HG03175 (cell line): ENCODE results near the gene TTC7B.

ENCODE experiments used
- ATAC-seq: cut with Tn5 transposase; IDR thresholded peaks from one replicate; pipeline ENCODE4 v1.9.1; 2021; ENCODE audit warnings: mild to moderate bottlenecking, moderate library complexity; ENCODE audit not compliant: unreplicated experiment

The TTC7B gene

DNA sequence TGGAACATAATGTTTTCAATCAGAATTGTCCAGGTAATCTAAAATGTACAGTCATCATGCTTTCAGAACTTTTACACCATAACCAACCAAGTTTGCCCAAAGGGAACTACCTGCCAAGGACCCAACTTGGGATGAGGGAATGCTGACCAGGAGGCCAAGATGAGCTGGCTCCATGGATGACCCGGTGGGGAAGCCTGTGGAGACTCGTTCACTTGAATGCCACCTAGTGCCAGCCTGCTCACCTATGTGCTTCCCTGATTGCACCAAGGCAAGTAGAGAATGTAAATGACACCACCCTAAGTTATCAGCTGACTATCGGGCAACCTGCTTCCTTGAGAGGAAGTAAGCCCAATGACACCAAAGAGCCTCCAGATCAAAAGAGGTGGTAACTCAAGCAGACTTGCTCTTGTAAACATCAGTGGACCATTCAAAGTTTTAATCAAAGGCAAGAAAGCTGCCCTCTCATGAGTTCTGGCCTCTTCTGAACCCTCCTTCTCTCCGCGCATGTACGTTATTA lies 137.3 kb downstream of the TTC7B start:
- ATAC-seq: no peak

DNA sequence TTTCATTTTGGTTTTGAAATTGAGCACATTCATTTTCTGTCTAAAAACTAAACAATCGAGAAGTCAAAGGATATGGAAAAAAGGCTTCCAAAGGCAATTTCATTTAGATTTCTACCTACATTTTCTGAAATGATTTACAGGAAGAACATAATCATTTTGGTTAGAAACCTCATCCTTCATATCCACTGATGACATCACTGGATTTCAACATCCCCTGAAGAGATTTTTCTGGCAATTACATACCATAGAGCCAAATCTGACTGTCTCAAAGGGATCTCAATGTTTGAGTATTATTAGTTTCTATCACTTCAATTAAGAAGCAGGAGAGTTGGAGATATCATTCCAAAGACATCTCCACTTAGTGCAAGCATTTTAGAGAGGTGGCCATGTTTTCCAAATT lies 137.8 kb downstream of the TTC7B start:
- ATAC-seq: no peak

DNA sequence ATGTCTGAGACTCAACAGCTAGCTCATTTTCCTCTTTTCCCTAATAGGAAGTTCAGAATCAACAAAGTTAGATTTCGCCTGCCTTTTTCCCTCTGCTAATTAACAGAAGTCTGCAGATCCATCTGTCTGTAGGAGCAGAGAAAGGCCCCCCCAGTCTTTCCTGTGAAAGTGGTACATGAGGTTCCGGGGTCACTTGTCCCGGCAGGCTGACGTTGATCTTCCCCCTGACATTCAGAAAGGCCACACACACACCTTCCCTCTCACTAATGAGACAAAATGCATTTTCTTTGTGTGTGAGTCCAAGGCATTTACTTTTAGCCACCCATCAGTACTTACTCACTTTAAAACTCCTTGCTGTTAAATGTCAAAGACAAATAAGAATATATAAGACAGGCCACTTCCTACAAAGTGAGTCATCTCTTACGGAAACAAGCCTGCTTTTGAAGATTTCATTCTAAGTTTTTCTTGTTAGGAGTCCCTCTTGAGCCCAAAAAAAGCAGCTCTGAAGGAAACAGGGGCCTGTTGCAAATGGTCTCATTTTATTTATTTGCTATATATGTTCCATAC lies 138.7 kb downstream of the TTC7B start:
- ATAC-seq: no peak

DNA sequence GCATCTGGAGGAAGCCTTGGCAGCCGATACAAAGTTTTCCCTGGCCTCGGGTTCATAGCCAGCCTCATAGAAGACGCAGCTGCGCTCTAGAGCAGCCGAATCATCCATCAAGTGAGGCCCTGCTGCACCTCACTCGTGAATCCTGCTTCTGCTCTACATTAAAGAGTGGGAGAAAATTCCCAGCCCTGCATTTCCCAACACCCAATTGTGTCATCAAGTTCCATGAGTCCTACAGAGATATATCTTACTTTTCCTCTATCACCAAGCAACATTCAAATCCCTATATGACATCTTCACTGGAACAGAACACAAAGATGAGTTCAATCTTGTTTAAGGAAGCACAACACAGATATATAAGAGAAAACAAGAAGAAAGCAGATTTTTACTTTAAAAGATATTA lies 139.3 kb downstream of the TTC7B start:
- ATAC-seq: no peak

DNA sequence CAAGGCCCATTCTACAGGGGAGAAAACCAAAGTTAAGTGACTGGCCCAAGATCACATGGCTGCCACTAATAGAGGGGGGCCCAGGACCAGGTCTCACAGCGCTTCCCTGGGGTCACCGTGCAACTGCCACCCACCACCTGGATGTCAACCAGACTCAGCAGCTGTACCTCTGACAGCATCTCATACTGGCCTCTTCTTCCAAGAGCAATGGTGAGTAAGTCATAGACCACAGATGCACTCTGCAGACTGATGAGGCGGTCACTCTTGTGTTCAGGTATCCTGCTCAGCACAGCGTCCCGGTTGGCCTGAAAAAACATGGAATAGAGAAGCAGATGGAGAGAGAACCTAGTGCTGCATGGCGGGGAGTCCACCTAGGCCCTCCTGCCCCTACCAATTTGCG lies 139.9 kb downstream of the TTC7B start:
- ATAC-seq: no peak

DNA sequence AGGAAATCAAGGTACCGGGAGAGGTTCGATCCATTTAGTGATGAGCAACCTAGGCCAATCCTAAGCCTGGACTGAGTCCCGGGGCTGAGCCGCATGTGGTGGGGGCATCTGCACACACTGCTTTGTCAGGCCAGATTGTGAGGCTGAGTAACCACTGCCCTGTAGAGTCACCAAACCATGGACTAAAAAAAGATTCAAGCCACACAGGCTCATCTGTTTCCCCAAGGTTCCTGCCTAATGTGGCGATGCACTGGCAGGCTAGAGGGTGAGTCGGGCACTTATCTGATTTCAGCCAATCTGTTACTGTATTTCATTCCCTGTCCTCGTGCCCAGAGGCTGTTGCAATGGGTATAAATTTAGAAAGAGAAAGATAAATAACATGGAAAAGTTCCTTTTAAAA lies 140.8 kb downstream of the TTC7B start:
- ATAC-seq: no peak

DNA sequence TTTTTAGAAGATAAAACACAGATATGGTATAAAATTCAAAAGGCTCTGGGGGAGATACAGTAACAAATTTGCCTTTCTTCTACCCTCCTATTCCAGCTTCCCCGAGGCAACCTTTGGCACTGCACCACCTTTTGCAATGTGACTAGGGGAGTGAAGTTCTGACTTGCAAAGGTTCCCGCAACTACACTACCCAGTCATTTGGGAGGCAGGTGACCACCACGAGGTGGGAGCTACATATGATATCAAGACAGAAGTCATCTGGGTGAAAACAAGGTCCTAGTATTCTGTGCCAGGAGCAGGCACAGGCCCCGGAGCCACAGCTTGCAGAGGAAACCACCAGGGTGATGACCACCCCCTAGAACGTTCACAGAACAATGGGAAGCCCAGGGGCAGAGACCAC lies 141.5 kb downstream of the TTC7B start:
- no peak for ATAC-seq

DNA sequence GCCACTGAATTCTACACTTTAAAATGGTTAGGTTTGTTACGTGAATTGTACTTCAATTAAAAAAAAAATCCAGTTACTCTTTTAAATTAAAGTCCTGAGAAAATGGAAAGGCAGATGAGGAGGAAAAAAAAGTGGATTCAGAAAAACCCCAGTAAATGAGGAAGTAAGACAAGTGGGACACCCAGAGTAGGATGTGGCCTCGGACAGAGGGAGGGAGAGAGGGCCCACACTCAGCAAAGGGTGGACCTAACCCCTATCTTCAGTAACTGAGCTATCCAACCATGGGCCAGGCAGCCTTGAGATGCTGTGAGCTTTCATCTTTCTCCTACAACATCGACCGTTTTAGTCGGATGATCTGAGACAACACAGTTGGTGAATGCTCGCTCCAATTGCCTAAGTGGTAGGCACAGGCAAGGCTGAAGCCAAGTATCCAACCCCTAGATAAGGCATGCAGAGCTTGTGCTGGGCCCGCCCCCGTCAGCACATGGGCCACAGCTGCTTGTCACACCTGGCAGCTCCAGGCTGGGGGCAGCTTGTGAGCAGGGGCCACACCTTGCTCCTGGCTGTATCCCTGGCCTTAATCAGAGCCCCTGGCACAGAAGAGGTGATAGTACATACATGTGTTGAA lies 142.1 kb downstream of the TTC7B start:
- ATAC-seq: no peak

DNA sequence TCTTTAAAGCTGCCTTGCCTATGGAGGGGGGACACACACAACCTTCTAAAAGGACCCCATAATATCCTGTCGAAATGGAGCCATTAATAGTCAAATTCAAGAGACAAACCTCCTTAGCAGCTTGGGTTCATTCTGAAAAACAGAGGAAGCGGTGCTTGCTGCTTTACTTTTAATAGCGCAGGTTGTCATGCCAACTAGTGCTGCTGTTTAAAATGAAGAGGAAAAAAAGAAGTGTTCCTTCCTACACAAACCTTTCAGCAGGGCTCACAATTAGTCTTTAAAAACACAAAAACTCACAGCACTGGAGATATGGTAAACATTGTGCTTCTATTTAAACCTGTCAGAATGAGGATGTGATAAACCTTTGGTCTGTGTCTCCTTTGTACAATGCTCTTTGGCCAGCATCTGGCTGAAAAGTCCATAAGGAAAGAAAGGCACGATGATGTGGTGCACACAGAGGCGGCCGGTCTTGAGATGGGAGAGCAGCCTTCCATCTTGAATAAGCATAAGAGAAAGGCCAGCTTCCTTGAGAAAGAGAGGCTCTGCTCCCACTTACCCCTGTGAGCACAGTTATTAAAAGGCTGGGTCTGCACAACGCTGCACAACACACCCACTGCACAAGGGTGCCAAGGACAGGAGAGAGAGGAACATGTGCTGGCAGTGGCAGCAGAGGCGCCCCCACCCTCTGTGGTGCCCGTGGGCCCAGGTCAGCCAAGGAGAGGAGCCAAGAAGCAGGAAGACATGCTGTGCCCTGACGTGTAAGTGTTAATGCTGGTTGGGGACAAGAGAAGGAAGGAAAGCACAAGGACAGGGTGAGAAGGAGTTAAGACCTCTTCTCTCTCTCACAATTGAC lies 144.6 kb downstream of the TTC7B start:
- ATAC-seq: no peak

DNA sequence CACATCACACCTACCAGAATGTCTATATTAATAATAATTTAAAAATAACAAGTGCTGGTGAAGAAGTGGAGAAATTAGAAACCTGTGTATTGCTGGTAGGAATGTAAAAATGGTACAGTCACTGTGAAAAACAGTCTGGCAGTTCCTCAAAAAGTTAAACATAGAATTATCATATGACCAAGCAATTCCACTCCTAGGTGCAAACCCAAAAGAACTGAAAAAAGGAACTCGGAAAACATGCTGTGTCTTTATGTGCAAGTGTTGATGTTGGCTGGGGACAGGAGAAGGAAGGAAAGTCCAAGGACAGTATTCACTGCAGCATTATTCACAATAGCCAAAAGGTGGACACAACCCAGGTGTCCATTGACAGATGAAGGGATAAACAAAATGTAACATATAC lies 146.5 kb downstream of the TTC7B start:
- ATAC-seq: no peak

DNA sequence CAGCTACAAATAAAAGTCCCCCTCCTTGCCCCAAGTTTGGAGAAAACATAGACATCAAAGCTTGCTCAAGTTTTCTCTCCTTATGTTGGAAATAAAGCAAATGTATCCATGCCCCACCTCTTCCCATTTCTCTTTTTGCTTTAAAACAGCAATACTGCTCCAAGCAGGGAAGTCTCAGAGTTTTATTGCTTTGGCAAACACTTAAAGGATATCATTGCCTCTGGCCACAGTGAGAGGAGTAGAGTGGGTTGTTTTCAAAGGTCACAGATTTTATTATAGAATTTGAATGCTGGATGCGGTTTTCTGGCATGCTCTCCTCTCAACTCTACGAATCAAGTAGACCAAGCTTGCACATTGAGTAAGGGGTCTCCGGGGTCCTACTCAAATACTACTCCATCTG lies 149.7 kb downstream of the TTC7B start:
- no peak for ATAC-seq

DNA sequence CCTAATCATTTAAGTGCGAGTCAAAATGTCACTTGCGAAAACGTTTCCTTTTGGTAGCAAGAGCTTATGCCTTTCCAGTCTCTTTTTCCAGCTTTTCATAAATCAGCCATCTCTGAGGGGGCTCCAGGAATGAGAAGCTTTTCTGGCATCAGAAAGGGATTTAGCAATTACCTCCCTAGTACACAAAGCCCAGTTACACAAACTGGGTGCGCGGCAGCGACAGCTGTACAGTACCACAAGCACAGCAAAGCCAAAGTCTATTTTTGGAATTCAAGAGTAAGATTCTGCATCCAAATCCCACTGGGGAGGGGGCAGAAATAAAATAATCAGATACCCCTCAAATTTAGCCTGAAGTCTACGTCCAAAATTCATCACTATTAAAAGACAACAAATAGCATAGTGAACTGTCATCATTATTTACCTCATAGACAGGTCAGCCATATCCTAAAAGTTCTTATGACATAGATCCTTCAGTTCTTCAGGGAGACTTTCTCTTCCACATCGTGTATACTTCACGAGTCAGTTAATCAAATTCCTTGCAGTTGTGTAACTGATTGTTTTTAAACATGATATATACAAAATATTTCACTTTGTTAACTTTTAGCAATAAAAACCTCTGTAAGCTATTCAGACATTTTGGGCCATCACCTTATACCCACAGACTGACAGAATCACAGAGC lies 150.8 kb downstream of the TTC7B start:
- no peak for ATAC-seq

DNA sequence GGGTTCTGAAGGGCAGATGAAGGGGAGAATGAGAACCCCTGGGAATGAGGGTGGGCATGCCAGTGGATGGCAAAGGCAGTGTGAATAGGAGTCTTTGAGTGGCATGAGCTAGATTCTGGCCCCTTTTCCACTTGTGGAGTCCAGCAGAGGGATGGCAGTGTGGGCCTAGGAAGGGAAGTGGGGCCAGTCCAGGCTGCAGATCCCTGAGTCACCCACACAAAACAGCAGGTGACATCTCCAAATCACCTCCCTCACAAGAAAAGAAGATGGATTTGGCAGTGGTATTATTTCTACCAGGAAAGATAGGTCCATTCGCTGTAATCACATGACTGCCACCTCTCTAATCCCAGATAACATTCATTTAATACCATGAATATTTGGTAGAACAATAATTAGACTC lies 151.3 kb downstream of the TTC7B start:
- ATAC-seq: no peak

DNA sequence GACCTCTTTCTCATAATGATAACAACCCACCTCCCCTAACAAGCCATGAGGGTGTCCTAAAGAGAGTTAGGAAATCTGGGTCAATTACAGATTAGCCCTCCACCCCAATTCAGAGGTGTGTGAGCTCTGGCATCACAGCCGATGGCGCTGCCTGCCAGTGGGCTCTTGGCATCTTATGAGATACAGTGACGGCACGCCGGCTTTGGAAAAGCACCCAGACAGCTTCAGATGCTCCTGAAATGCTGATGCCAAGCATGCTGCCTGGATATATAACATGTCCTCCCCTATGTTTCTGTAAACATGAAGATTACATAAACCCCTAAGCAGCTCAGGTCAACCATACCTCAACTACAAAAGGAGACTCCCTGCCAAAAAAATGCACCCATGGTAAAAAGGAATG lies 152.6 kb downstream of the TTC7B start:
- ATAC-seq: no peak

DNA sequence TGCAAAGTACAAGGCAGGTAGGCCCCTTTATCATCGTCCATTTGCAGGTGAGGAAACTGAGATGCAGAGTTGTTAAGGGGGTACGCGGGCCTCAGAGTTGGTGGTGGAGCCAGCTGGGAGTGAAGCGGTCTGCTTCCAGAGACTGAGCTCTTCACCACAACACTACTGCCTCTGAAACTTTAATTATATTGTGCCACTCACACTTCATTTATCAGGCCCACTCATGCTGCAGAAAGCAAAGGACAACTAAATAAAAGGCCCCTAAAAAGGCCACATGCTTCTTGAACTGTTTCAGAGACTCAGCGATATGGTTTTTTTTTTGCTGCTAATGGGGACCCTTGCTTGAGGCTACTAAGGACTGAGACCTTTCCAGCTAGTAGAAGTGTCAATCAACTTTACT lies 153.1 kb downstream of the TTC7B start:
- ATAC-seq: no peak

DNA sequence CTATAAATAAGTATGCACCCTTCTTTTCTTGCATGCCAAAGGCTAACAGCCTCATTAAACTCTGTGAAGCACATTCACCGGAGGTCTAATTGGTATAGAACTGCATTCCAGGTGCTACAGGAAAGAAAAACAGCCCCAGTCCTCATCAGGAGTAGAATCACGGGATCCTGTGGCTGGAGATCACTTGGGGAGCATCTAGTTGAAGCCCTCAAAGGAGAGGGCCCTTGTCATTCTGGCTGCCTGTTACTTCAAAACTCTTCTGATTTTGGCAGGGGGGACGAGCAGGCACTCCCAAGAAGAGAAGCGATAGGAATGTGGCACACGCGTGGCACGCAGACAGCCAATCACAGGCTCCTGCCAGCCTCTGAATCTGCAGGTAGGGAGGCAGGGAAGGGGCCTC lies 154.4 kb downstream of the TTC7B start:
- no peak for ATAC-seq

DNA sequence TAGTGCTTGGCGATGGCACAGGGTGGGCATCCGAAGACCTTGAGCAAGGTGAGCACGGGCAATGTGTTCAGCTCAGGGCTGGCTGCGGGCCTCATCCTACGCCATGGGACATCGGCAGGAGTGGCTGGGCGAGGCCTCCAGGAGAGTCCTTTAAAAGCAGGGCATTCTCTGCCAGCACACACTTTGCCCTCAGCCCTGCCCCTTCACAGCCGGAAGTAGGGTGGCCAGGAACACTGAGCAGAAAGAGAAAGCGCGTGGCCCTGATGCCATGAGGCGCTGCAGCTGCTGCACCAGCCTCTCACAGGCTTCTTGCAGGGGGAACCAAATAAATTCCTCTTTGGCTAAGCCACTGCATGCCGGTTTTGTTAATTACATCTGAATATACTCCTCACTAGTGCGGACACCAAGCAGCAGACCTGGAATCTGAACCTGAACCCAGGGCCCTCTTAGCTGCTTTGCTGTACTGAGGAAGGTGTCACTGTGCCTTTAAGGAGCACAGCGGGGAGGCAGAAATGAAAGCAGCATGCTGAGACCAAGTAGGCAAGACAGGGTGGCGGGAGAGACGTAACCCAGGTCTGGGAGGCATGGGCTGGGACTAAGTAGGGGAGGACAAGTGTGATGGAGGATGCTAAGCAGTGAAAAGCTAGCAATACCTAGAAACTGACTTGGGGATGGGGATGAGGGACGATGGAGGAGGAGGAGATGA lies 155.2 kb downstream of the TTC7B start:
- no peak for ATAC-seq

DNA sequence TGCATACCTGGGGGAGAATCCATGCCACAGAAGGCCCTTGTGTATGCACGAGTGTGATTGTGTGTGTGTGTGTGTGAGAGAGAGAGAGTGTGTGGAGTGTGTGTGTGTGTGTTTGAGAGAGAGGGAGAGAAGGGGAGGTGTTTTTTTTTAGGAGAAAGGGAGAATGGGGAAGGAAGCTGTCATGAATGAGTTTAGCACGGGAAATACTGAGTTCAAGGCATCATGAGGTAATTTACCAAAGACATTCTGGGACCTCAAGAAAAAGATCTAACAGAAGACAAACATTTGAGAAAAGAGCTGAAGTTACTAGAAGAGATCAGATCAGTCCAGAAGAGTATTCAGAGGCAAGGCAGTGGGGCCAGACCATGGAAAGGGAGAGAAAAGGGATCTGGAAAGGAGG lies 157.1 kb downstream of the TTC7B start:
- no peak for ATAC-seq

DNA sequence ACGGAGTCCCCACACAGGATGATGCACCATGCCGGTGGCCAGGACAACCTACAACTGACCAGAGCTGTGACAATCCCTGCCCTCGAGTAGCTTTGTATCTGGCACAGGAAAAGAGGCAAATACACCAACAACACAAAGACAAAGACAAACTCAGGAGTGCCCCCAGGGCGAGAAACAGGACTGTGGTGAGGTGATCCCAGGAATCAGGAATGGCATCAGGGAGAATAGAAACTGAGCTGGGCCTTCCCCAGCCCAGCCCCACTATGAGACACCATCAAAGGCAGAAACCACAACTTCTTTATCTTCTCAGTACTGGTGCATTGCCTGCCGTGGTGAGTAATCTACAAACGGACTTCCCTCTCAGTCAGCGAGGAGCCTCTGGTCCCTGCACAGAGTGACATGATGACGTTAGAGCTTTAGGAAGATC lies 157.7 kb downstream of the TTC7B start:
- ATAC-seq: no peak

DNA sequence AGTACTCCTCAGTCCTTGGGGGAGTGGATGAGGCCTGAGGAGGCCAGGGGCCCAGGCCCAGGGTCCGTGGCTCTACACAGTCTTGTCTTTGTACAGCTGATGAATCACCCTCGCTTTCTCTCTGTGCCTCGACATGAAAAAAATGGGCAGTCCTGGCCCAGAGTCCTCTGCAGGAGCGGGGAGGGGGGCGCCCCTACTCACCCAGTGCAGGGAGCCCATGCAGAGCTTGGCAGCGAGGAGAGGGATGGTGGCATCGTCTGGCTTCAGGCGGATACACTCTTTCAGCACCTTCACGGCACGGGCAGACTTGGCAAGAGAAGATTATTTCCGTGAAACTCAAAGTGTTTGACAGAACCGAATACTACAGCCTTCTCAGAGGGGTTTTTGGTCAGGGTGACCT lies 159.3 kb downstream of the TTC7B start:
- ATAC-seq: no peak

DNA sequence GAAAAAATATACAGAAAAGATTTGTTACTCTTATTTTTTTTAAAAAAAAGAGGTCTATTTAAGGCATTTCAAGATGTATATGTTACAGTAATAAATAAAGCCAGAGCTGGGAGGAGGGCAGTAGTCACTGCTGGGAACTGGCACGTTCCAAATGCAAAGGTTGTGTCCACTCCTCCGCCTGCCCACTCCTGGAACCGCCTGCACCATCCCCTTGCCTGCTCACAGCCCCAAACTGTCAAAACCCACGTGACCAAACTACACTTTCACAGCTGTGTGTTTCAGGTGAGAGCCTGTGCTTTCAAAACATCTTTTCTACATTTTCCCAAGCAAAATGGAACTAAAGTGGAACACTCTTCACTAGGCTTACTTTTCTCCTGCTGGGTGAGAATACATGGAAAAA lies 160.4 kb downstream of the TTC7B start:
- no peak for ATAC-seq
